GM12874 (cell line): Measurements from ENCODE around the gene HDAC4.

Experiments
- TF ChIP-seq, protein P1 (sequence below): IDR thresholded peaks from 2 replicates; pipeline ENCODE4 v1.5.1; 2011; ENCODE audit warnings: low read depth, mild to moderate bottlenecking, control low read depth, low read length, moderate library complexity; ENCODE audit not compliant: insufficient read depth

The HDAC4 gene

DNA sequence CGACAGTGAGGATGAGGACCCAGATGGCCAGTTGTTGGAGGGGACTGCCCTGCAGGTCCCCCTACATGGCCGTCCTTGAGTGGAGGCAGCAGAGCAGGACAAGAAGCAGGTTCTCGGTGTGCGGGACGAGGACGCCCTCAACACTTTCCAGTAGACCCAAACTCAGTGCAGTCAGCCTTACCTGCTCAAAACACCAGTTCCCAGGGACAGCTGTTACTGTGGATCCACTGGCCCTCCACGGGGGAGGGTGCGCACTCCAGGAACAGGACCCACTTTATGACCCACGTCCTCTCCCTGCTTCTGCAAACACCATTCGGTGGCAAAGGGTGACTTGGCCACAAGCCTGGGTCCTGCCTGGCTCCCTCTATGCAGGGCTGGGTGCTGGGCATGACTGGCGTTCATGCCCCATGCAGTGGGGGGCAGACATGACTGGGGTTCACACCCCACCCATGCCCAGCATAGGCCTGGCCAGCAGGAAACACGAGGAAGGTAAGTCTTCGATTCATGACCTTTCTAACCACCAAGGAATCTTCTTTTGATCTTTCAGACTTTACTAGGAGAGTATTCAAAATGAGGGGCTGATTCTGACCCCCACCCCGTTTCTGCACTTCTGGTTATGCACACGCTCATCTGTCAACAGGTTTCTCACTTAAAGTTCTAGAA lies 233.7 kb downstream of the HDAC4 start:
- TF ChIP-seq, protein P1, sequence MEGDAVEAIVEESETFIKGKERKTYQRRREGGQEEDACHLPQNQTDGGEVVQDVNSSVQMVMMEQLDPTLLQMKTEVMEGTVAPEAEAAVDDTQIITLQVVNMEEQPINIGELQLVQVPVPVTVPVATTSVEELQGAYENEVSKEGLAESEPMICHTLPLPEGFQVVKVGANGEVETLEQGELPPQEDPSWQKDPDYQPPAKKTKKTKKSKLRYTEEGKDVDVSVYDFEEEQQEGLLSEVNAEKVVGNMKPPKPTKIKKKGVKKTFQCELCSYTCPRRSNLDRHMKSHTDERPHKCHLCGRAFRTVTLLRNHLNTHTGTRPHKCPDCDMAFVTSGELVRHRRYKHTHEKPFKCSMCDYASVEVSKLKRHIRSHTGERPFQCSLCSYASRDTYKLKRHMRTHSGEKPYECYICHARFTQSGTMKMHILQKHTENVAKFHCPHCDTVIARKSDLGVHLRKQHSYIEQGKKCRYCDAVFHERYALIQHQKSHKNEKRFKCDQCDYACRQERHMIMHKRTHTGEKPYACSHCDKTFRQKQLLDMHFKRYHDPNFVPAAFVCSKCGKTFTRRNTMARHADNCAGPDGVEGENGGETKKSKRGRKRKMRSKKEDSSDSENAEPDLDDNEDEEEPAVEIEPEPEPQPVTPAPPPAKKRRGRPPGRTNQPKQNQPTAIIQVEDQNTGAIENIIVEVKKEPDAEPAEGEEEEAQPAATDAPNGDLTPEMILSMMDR: no peak

DNA sequence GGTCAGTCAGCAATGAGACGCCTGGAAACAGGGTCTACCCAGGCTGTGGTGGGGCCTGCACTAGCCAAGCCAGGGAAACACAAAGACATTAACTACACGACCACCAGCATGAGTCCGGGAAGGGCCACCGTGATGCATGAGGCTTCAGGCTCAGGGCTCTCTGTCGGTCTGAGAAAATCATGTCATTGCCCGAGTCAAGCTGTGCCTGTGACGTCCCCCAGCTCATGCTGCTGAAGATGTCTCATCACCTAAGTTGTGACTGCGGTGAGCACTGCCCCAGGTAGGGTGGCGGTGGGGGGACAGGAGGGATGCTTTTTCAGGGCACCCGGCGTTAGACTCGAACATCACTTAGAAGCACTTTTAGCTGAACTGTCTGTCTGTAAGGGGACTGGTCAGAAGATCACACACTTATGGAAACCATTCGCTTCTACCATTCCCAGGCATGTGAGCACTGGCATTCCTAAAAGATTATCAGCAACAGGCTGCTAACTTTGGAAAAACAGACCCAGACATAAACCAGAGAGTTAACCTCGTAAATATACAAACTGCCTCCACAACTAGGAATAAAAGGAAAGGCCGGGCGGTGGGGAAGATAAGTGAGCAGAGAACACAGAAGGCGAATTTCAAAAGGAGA lies 234.5 kb downstream of the HDAC4 start:
- TF ChIP-seq, protein P1: no peak

DNA sequence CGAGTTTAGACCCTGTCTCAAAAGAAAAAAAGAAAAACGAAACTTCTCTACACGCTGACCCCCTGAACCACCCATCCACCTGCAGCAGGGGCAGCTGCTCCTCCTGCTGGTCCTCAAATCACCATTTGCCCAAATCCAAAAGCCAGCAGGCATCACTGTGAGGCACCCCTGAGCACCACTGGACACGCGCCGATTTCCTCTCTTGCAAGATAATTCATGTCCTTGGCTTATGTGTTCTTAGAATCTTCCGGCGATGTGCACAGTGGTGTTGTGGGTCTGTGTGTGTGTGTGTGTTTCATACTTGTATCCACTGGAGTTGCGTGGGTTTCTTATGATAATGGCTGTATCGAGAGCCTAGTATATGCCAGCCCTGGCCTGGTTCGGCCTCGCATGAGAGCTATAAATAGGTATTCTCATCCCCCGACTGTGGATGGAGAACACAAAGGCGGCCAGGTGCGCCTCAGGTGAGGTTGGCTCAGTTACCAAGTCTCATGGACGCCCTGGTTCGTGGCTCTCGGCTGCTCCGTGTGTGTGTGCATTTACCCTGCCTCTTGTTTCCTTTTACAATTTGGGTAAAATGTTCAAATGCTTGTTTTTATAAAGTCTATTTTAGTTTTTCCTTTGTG lies 235.5 kb downstream of the HDAC4 start:
- TF ChIP-seq, protein P1: no peak

DNA sequence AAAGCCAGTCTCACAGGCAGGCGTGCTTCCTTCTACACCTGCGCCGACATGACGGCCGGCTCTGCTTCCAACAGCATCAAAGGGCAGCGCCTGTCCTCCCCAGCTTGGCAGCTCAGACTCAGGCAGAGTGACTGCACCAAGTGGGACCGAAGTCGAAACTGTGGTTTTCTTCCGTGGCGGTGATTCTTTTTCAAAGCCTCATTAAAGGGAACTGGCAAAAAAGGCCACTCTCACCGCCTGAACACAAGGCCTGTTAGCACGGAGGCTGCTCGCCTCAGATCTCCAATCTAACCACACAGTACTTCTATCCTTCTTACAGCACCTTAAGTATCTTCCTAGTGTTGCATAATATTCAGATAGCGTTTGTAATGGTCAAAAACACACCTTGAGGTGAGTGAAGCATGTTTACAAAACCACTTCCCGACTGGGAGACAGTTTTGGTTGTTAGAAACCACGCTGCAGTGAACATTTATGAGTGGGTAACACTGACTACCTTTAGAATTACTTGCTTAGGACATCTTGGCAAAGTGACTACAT lies 236.4 kb downstream of the HDAC4 start:
- TF ChIP-seq, protein P1: no peak

DNA sequence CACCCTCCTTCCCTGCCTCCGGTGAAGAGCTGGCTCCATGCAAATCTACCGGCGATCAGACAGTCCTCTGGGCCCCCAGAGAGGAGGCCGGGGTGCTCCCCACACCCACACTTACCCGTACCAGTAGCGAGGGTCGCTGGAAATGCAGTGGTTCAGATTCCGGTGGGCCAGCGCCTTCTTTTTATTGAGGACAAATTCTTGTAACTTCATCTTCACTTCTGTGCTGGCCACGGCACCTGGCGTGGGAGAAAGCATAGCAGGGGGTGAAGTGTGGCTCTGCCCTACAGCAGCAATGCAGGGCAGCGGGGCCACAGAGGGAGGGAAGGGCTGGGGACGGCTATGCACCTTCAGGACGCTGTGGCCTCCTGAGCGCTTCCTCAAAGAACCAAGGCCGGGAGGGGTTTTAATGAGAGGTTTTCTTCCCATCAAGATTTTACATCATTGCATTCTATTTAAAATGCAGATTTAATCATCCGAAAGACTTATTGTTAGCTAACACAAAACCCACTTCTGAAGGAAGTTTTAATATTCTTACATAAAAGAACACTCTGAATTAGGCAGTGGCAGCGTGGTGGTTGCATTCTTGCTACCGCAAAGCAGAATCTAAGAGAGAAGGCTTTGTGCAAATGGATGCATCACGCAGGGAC lies 237.0 kb downstream of the HDAC4 start:
- TF ChIP-seq, protein P1: no peak

DNA sequence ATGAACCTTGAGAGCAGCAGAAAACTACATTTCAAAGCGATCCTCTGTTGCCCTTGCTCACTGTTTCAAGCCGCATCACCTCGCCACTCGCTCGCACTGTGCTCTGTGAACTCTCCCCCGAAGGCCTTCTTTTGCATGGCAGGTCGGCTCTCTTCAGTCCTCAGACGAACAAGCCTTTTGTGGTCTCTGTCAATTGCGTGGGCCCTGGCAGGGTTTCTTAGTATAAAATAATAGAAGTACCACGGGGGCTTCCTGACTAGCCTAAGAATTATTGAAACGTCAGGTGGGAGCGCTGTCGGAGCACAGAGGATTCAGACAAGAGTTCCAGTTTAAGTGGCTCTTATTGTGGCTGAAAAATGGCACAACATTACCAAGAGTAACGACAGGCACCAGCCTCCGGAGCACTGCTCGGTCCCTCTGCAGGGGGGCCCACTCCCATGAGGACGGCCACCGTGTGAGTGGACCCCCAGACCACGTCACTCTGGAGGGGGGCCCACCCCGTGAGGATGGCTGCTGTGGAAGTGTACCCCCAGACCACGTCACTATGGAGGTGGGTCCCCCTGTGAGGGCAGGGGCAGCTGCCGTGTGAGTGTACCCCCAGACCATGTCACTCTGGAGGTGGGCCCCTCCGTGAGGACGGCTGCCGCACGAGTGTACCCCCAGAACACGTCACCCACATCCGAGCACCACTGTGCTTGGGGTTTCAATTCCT lies 237.7 kb downstream of the HDAC4 start:
- TF ChIP-seq, protein P1: no peak
